ENCODE results near the gene MRPL21. TPM values are rescaled to one million over a fixed set of nuclear protein-coding genes. Genes with fewer than 3 reads are reported as not detected.

Gene MRPL21
- total RNA-seq, 2 experiments from 2014 or later, result 56.8 to 61.8 TPM

- CTCF ChIA-PET, result no interaction called here
- no peak overlapping the region for H3K4me3 Mint-ChIP-seq
- no peaks in the 10 kb centered on the region for H3K4me1 Mint-ChIP-seq
- DNase-seq, result no peak
- no peaks in the 10 kb centered on the region for H3K27me3 Mint-ChIP-seq
- H3K36me3 Mint-ChIP-seq (ENCODE audit: low read depth), result peaks cover 29% of the 10 kb centered on the region
- H3K27ac Mint-ChIP-seq, result no peak overlapping the region
- no peaks in the 10 kb centered on the region for H3K9me3 Mint-ChIP-seq
- POLR2A ChIA-PET, result no interaction called here
Measured at GRCh38 chr11:68932358-68932757, 28.7 kb upstream of the MRPL21 start.

GRCh38 chr11:68931911-68932310 is 28.3 kb upstream of the MRPL21 start:
- no peak for DNase-seq
- CTCF ChIA-PET, result no interaction called here
- H3K27me3 Mint-ChIP-seq, result no peaks in the 10 kb centered on the region
- H3K4me1 Mint-ChIP-seq, result no peaks in the 10 kb centered on the region
- H3K4me3 Mint-ChIP-seq, result no peak overlapping the region
- POLR2A ChIA-PET, result no interaction called here
- H3K36me3 Mint-ChIP-seq (ENCODE audit: low read depth), result peaks cover 34% of the 10 kb centered on the region
- H3K9me3 Mint-ChIP-seq, result peaks cover 2% of the 10 kb centered on the region
- H3K27ac Mint-ChIP-seq, result no peak overlapping the region

GRCh38 chr11:68930991-68931855 is 27.6 kb upstream of the MRPL21 start:
- H3K9me3 Mint-ChIP-seq, result peaks cover 3% of the 10 kb centered on the region
- ChIA-PET POLR2A (no interaction called here), CTCF (no interaction called here)
- no peak for DNase-seq
- no peaks in the 10 kb centered on the region for H3K4me1 Mint-ChIP-seq
- no peak overlapping the region for H3K4me3 Mint-ChIP-seq
- H3K27ac Mint-ChIP-seq, result no peak overlapping the region
- H3K27me3 Mint-ChIP-seq, result no peaks in the 10 kb centered on the region
- H3K36me3 Mint-ChIP-seq (ENCODE audit: low read depth), result peaks cover 39% of the 10 kb centered on the region

DNA sequence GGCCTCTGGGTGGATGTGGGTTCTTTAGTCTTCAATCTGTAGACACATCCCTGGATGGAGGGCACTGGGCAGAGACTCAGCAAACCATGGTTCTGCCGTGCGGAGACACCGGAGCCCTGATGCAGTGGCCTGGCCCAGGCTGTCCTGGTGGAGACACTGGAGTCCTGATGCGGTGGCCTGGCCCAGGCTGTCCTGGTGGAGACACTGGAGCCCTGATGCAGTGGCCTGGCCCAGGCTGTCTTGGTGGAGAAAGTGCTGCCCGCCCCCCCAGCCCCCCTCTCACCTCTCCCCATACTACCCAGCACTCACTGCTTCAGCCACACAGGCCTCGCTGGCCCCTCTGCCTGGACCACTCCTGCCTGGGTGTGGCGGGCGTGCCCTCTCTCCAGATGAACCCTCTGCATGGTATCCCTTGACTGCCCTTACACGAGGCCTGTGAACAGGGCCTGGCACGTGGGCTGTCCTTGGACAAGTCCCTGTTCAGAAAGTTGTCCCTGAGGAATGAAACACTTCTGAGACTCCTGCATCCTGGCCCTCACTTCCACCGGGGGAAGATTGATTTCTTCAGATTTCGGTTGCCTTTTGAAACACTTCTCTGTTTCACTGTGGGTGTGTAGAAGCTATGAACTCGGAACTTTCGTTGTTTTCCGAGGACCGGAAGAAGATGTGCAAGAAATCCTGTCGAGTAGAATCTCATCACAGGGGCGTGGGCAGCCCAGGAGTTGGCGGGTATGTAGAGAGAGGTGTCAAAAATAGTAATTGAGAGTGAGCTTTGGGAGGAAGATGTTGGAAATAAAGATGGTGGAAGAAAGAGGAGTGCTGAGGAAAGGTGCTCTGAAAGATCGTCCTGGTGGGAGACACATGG is 26.3 kb upstream of the MRPL21 start:
- no peaks in the 10 kb centered on the region for H3K27me3 Mint-ChIP-seq
- no peak overlapping the region for H3K4me3 Mint-ChIP-seq
- CTCF ChIA-PET, result interaction anchor here (0.8 kb wide), 2 partner anchors 9 to 36 kb away, joined by 3 read pairs; no protein-coding TSS in a partner anchor
- H3K27ac Mint-ChIP-seq, result no peak overlapping the region
- peaks cover 50% of the 10 kb centered on the region for H3K36me3 Mint-ChIP-seq (ENCODE audit: low read depth)
- H3K9me3 Mint-ChIP-seq, result peaks cover 12% of the 10 kb centered on the region
- H3K4me1 Mint-ChIP-seq, result no peaks in the 10 kb centered on the region
- no peak for DNase-seq
- POLR2A ChIA-PET, result no interaction called here

DNA sequence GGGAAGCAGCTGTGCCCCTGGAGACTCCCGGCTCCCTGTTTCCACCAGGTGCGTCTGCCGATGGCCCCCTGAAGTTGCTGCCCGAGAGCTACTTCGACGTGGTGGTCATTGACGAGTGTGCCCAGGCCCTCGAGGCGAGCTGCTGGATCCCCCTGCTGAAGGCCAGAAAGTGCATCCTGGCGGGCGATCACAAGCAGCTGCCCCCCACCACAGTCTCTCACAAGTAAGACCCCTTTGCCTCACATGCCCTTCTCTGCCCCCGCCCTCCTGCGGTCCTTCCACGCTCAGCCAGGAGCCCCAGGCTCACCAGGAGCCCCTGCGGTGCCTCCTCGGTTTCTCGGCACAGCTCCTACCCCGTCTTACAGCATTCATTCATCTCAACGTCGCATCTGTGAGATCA is 25.5 kb upstream of the MRPL21 start:
- Mint-ChIP-seq H3K36me3 (ENCODE audit: low read depth) (peaks cover 59% of the 10 kb centered on the region), H3K4me3 (no peak overlapping the region), H3K4me1 (no peaks in the 10 kb centered on the region), H3K27me3 (no peaks in the 10 kb centered on the region), H3K9me3 (peaks cover 19% of the 10 kb centered on the region), H3K27ac (no peak overlapping the region)
- DNase-seq, result no peak
- ChIA-PET POLR2A (no interaction called here), CTCF (interaction anchor here (0.8 kb wide), 2 partner anchors 10 to 36 kb away, joined by 3 read pairs; no protein-coding TSS in a partner anchor)

DNA sequence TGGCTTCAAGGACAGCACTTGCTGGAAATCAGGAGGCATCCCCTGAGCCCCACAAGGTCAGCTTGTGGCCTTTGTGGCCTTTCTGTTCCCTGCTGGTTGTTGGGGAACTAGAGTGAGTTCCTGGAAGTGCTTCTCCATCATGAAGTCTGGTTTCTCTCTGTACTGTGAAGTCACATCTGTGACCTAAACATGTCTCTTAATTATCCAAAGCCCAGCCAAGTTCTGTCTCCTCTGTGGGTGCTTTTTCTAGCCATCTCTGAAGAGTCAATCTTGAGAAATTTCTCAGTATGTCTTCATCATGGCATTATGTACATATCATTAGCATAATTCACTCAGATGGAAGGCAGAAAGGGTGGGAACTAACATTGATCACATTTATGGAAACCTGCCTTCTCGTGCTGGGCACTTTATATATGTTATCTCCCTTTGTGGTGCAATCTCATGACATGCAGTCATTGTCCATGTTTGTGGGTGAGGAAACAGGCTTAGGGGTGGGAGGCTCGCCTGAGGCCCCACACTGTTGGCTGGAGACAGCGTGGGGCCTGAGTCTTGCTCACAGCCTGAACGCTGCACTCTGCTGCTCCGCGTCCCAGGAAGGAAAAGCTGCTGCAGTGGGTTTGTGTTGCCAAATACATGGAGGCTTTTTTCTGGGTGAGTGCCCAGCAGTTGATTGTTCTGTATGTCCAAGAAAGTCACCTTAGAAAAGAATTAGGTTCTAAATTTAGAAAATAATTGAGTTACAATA is 24.7 kb upstream of the MRPL21 start:
- H3K27me3 Mint-ChIP-seq, result no peaks in the 10 kb centered on the region
- CTCF ChIA-PET, result no interaction called here
- peaks cover 20% of the 10 kb centered on the region for H3K9me3 Mint-ChIP-seq
- peak overlapping the region; percentile 54 for H3K27ac Mint-ChIP-seq
- H3K4me3 Mint-ChIP-seq, result no peak overlapping the region
- POLR2A ChIA-PET, result no interaction called here
- peaks cover 67% of the 10 kb centered on the region for H3K36me3 Mint-ChIP-seq (ENCODE audit: low read depth)
- H3K4me1 Mint-ChIP-seq, result no peaks in the 10 kb centered on the region
- no peak for DNase-seq

- Mint-ChIP-seq H3K9me3 (peaks cover 20% of the 10 kb centered on the region), H3K36me3 (ENCODE audit: low read depth) (peaks cover 72% of the 10 kb centered on the region), H3K27ac (no peak overlapping the region), H3K4me1 (no peaks in the 10 kb centered on the region), H3K4me3 (no peak overlapping the region), H3K27me3 (no peaks in the 10 kb centered on the region)
- CTCF ChIA-PET, result no interaction called here
- DNase-seq, result no peak
- POLR2A ChIA-PET, result no interaction called here
Measured at GRCh38 chr11:68927280-68928135, 23.9 kb upstream of the MRPL21 start.

- POLR2A ChIA-PET, result no interaction called here
- Mint-ChIP-seq H3K4me1 (no peaks in the 10 kb centered on the region), H3K27ac (no peak overlapping the region), H3K27me3 (no peaks in the 10 kb centered on the region), H3K4me3 (no peak overlapping the region), H3K9me3 (peaks cover 20% of the 10 kb centered on the region), H3K36me3 (ENCODE audit: low read depth) (peaks cover 76% of the 10 kb centered on the region)
- CTCF ChIA-PET, result no interaction called here
- DNase-seq, result no peak
Measured at GRCh38 chr11:68925611-68926010, 22.0 kb upstream of the MRPL21 start.

- no peaks in the 10 kb centered on the region for H3K27me3 Mint-ChIP-seq
- no peak overlapping the region for H3K27ac Mint-ChIP-seq
- H3K4me3 Mint-ChIP-seq, result no peak overlapping the region
- H3K4me1 Mint-ChIP-seq, result no peaks in the 10 kb centered on the region
- H3K9me3 Mint-ChIP-seq, result peaks cover 20% of the 10 kb centered on the region
- DNase-seq, result no peak
- POLR2A ChIA-PET, result no interaction called here
- CTCF ChIA-PET, result interaction anchor here (0.6 to 1.2 kb wide), 2 partner anchors 9 to 86 kb away, joined by 3 read pairs; no protein-coding TSS in a partner anchor
- H3K36me3 Mint-ChIP-seq (ENCODE audit: low read depth), result peaks cover 69% of the 10 kb centered on the region
Measured at GRCh38 chr11:68924073-68924925, 20.7 kb upstream of the MRPL21 start.

DNA sequence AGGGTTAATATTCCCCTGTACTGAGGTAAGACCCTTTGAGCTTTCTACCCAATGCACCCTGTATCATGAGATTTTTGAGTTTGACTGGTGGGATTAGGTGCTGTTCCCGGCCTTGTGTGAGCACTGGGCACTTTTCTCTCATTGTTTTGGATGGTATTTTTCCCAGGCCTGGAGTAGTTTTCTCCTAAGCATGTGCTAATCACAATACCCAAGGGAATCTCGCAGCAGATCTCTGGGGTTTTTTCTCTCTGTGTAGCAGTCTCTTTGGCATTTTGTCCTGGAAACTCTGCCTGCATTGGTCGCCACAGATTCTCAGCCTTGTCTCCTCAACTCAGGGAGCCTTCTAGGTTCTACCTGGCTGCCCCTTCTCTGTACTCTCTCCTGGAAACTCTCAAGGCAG is 20.0 kb upstream of the MRPL21 start:
- H3K27ac Mint-ChIP-seq, result no peak overlapping the region
- no peak overlapping the region for H3K4me3 Mint-ChIP-seq
- H3K36me3 Mint-ChIP-seq (ENCODE audit: low read depth), result peaks cover 69% of the 10 kb centered on the region
- H3K9me3 Mint-ChIP-seq, result peaks cover 20% of the 10 kb centered on the region
- DNase-seq, result no peak
- CTCF ChIA-PET, result interaction anchor here (1.2 kb wide), 1 partner anchor 87 kb away, joined by 3 read pairs; no protein-coding TSS in a partner anchor
- POLR2A ChIA-PET, result no interaction called here
- no peaks in the 10 kb centered on the region for H3K27me3 Mint-ChIP-seq
- no peaks in the 10 kb centered on the region for H3K4me1 Mint-ChIP-seq

DNA sequence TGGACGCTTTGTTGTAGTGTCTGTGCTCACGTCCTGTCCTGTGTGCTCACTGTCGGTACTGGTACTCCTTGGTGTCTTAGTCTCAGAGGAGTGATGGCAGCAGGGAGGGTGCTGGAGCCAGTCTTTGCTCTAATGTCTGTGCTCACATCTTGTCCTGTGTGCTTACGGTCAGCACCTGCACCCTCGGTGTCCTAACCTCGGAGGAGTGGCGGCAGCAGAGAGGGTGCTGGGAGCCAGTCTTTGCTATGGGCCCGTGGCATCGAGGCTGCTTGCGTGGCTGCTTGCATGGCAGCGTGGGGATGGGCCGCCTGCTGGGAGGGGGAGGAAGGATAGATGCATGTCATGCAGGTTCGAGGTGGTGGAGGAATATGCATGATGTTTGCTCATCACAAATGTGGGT is 12.8 kb upstream of the MRPL21 start:
- H3K36me3 Mint-ChIP-seq (ENCODE audit: low read depth), result peaks cover 43% of the 10 kb centered on the region
- DNase-seq, result no peak
- POLR2A ChIA-PET, result no interaction called here

More for the DNA sequence above, 12.8 kb upstream of the MRPL21 start:
- Mint-ChIP-seq H3K9me3 (no peaks in the 10 kb centered on the region), H3K27me3 (no peaks in the 10 kb centered on the region), H3K4me3 (no peak overlapping the region), H3K4me1 (peaks cover 5% of the 10 kb centered on the region), H3K27ac (no peak overlapping the region)
- CTCF ChIA-PET, result no interaction called here
